ENCODE results near the gene ANAPC16.
"Not testable (repeated sequence)": the region's sequence is repeated elsewhere in the genome, so short reads cannot be mapped to it uniquely, and the experiment has no call there.

The ANAPC16 gene

DNA sequence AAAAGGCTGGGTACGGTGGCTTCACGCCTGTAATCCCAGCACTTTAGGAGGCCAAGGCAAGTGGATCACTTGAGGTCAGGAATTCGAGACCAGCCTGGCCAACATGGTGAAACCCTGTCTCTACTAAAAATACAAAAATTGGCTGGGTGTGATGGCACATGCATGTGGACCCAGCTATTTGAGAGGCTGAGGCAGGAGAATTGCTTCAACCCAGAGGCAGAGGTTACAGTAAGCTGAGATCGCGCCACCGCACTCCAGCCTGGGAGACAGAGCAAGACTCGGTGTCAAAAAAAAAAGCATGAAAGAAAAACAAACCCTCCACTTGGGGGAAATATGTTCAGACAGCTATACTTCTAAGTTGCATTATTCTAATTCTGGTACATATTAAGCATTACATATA, 63.8 kb downstream of the ANAPC16 start:
- not testable (repeated sequence) for DNase-seq (ENCODE audit: low read depth)

DNA sequence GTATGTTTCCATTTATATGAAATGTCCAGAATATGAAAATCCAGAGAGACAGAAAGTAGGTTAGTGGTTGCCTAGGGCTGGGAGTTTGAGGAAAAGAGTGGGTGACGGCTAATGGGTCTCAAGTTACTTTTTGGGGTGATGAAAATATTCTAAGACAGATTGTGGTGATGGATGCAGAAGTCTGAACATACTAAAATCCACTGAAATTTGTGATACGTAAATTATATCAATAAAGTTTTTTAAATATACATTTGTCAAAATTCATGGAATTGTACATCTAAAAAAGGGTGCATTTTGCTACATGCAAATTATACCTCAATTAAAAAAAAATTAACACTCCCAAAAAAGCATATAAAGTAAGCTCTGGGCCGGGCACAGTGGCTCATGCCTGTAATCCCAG, 67.3 kb downstream of the ANAPC16 start:
- DNase-seq (ENCODE audit: low read depth), result no peak

Data from EH (cell line).